Parathyroid adenoma (tissue), 2 donors: ENCODE data around the gene SLC17A9.

Experiments used
- H2AFZ ChIP-seq: fragments of 300-600 bp; sonication (generic); one replicate; pipeline ENCODE4 v1.7.0; 2017; ENCODE audit warnings: antibody characterized with exemption, mild to moderate bottlenecking
- H3K27ac ChIP-seq: fragments of 300-600 bp; sonication (generic); one replicate; pipeline ENCODE4 v1.7.0; 2017
- H3K27me3 ChIP-seq: fragments of 300-600 bp; sonication (generic); one replicate; pipeline ENCODE4 v1.7.0; 2017; ENCODE audit warnings: low read length; ENCODE audit not compliant: control insufficient read depth, insufficient read depth
- H3K36me3 ChIP-seq: fragments of 300-600 bp; sonication (generic); one replicate; pipeline ENCODE4 v1.7.0; 2017; ENCODE audit warnings: low read length; ENCODE audit not compliant: control insufficient read depth, insufficient read depth
- H3K4me1 ChIP-seq: fragments of 300-600 bp; sonication (generic); one replicate; pipeline ENCODE4 v1.7.0; 2017; ENCODE audit warnings: control low read depth
- H3K4me2 ChIP-seq: fragments of 300-600 bp; sonication (generic); one replicate; pipeline ENCODE4 v1.7.0; 2017; ENCODE audit warnings: low read length
- H3K4me3 ChIP-seq: fragments of 300-600 bp; sonication (generic); one replicate; pipeline ENCODE4 v1.7.0; 2017; ENCODE audit warnings: low read depth, low read length
- H3K79me2 ChIP-seq: fragments of 300-600 bp; sonication (generic); one replicate; pipeline ENCODE4 v1.7.0; 2017; ENCODE audit warnings: control low read depth
- H3K9ac ChIP-seq: fragments of 300-600 bp; sonication (generic); one replicate; pipeline ENCODE4 v1.7.0; 2017; ENCODE audit warnings: mild to moderate bottlenecking
- H3K9me3 ChIP-seq: fragments of 300-600 bp; sonication (generic); one replicate; pipeline ENCODE4 v1.7.0; 2017; ENCODE audit warnings: low read length; ENCODE audit not compliant: control insufficient read depth
- TF ChIP-seq, protein P1 (sequence below): fragments of 300-600 bp; sonication (generic); IDR thresholded peaks from one replicate; pipeline ENCODE4 v1.7.0; 2017; ENCODE audit warnings: antibody characterized with exemption, mild to moderate bottlenecking
- donor health status: primary hyperparathyroidism.

SLC17A9 gene

DNA sequence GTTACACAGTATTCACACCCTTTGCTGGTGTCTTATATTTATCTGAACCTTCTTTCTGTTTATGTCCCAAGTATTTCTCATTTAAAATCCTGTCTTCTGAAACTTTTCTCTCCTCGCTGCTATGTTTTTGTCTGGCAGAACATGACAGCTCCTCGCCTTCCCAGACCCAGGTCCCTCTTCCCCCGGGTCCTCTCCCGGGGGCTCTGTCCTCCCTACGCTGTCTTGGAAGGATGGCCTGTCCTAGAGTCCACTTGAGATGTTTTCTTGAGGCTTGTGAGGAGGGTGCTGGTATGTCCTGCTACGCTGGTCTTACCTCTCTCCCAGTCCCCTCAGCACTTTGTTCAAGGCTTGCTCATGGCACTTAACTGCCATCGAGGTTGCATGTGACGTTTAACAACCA is 8.3 kb upstream of the SLC17A9 start:
- Histone ChIP-seq H3K36me3 (no peaks in the 10 kb centered on the region), H3K79me2 (peaks cover 35% of the 10 kb centered on the region)

DNA sequence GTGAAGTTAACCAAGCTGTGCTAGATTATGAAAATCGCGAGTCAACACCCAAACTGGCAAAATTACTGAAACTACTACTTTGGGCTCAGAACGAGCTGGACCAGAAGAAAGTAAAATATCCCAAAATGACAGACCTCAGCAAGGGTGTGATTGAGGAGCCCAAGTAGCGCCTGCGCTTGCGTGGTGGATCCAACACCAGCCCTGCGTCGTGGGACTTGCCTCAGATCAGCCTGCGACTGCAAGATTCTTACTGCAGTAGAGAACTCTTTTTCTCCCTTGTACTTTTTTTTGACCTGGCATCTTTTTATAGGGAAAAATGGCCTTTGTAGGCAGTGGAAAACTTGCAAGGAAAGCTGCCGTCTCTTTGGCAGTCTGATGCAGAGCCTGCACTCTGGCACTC is 7.8 kb upstream of the SLC17A9 start:
- no peaks in the 10 kb centered on the region for H3K9me3 ChIP-seq
- H2AFZ ChIP-seq = no peak overlapping the region
- TF ChIP-seq, protein P1, sequence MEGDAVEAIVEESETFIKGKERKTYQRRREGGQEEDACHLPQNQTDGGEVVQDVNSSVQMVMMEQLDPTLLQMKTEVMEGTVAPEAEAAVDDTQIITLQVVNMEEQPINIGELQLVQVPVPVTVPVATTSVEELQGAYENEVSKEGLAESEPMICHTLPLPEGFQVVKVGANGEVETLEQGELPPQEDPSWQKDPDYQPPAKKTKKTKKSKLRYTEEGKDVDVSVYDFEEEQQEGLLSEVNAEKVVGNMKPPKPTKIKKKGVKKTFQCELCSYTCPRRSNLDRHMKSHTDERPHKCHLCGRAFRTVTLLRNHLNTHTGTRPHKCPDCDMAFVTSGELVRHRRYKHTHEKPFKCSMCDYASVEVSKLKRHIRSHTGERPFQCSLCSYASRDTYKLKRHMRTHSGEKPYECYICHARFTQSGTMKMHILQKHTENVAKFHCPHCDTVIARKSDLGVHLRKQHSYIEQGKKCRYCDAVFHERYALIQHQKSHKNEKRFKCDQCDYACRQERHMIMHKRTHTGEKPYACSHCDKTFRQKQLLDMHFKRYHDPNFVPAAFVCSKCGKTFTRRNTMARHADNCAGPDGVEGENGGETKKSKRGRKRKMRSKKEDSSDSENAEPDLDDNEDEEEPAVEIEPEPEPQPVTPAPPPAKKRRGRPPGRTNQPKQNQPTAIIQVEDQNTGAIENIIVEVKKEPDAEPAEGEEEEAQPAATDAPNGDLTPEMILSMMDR = no peak
- no peaks in the 10 kb centered on the region for H3K4me1 ChIP-seq
- H3K36me3 ChIP-seq = no peaks in the 10 kb centered on the region
- H3K9ac ChIP-seq = no peak overlapping the region
- no peak overlapping the region for H3K4me3 ChIP-seq
- H3K27ac ChIP-seq = no peak overlapping the region
- peaks cover 30% of the 10 kb centered on the region for H3K79me2 ChIP-seq
- H3K4me2 ChIP-seq = no peak overlapping the region
- H3K27me3 ChIP-seq = no peaks in the 10 kb centered on the region

More for the DNA sequence above, 8.3 kb upstream of the SLC17A9 start:
- no peaks in the 10 kb centered on the region for H3K27me3 ChIP-seq
- H3K4me2 ChIP-seq = no peak overlapping the region
- H2AFZ ChIP-seq = no peak overlapping the region
- H3K9me3 ChIP-seq = no peaks in the 10 kb centered on the region
- H3K9ac ChIP-seq = no peak overlapping the region
- peaks cover 4% of the 10 kb centered on the region for H3K4me1 ChIP-seq
- TF ChIP-seq, protein P1 = no peak
- no peak overlapping the region for H3K27ac ChIP-seq
- no peak overlapping the region for H3K4me3 ChIP-seq

DNA sequence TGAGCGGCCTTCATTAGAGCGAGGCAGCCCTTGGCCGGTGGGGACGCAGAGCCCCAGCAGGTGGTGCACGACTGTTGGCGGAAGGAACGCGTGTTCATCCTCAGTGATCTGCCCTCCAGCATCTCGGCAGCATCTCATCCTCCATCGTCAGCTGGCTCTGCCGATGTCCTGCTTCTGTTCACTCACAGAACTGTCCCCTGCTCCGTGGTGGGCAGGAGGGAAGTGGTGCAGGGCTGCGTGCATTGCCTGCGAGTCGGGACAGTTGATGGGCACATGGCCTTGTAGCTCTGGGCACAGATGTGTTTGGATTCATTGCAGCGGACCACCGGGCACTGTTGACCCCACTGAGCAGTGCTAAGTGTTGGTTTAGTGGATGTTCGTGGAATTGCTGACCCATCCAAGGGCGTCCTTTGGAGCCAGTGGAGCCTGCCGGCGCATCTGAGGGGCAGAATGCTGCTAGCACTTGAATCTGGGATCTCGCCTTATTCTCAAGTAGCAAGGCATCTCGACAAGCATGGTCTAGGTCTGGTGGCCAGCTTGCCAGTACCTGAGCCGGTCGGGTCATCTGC is 6.7 kb upstream of the SLC17A9 start:
- Histone ChIP-seq H3K27ac (no peak overlapping the region), H3K27me3 (no peaks in the 10 kb centered on the region), H3K4me1 (no peaks in the 10 kb centered on the region), H2AFZ (no peak overlapping the region), H3K9ac (no peak overlapping the region), H3K4me2 (no peak overlapping the region), H3K4me3 (no peak overlapping the region), H3K79me2 (peaks cover 24% of the 10 kb centered on the region), H3K36me3 (no peaks in the 10 kb centered on the region), H3K9me3 (no peaks in the 10 kb centered on the region)
- TF ChIP-seq, protein P1 = no peak

DNA sequence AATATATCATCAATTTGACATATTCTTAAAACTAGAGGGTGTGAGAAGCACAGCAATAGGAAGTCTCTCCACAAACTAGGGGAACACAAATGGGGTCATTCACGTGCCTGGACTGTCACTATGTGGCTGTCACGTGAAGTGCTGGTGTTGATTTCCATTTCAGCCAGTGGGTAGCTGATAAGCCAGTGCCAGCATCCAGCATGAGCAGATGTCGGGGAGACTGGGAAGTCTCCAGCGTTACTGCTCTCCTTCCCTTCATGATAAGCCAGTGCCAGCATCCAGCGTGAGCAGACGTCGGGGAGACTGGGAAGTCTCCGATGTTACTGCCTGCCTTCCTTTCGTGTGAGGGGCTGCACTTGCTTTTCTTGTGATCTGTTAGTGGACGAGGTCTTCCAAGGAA is 5.6 kb upstream of the SLC17A9 start:
- no peaks in the 10 kb centered on the region for H3K36me3 ChIP-seq
- no peaks in the 10 kb centered on the region for H3K4me1 ChIP-seq
- no peaks in the 10 kb centered on the region for H3K27me3 ChIP-seq
- H3K4me2 ChIP-seq = no peak overlapping the region
- H3K9me3 ChIP-seq = no peaks in the 10 kb centered on the region
- TF ChIP-seq, protein P1 = no peak
- H3K9ac ChIP-seq = no peak overlapping the region
- no peak overlapping the region for H3K27ac ChIP-seq
- peaks cover 19% of the 10 kb centered on the region for H3K79me2 ChIP-seq
- H3K4me3 ChIP-seq = no peak overlapping the region
- H2AFZ ChIP-seq = no peak overlapping the region
